MG63 (cell line): ENCODE data around the gene SLC25A24. TPM values are rescaled to one million over a fixed set of nuclear protein-coding genes. Genes with fewer than 3 reads are reported as not detected.
"Not testable (repeated sequence)": the region's sequence is repeated elsewhere in the genome, so short reads cannot be mapped to it uniquely, and the experiment has no call there.

Source experiments
- DNase-seq: peaks from one replicate; pipeline ENCODE4 v3.0.0-alpha.2; 2020
- H3K27me3 ChIP-seq: fragments of 250-450 bp; sonication (Bioruptor Pico); 2 replicates; pipeline ENCODE4 v1.5.1; 2020; ENCODE audit warnings: mild to moderate bottlenecking, moderate library complexity
- H3K36me3 ChIP-seq: fragments of 250-450 bp; sonication (Bioruptor Pico); 2 replicates; pipeline ENCODE4 v1.5.1; 2020; ENCODE audit warnings: mild to moderate bottlenecking, moderate library complexity
- H3K4me3 ChIP-seq: fragments of 250-450 bp; sonication (Bioruptor Pico); 2 replicates; pipeline ENCODE4 v1.5.1; 2020; ENCODE audit warnings: mild to moderate bottlenecking, moderate library complexity
- H3K9me3 ChIP-seq: fragments of 250-450 bp; sonication (Bioruptor Pico); 2 replicates; pipeline ENCODE4 v1.5.1; 2020; ENCODE audit warnings: mild to moderate bottlenecking, moderate library complexity
- total RNA-seq: library from RNA; depleted of rRNA; stranded (reverse); fragments of >200 nt; shearing (Covaris generic); gene quantifications from 2 replicates; pipeline ENCODE4 v1.2.3, GENCODE V29; 2014; ENCODE audit warnings: low replicate concordance

SLC25A24 gene
- total RNA-seq, 1 experiment from 2014 or later = 95.4 TPM

DNA sequence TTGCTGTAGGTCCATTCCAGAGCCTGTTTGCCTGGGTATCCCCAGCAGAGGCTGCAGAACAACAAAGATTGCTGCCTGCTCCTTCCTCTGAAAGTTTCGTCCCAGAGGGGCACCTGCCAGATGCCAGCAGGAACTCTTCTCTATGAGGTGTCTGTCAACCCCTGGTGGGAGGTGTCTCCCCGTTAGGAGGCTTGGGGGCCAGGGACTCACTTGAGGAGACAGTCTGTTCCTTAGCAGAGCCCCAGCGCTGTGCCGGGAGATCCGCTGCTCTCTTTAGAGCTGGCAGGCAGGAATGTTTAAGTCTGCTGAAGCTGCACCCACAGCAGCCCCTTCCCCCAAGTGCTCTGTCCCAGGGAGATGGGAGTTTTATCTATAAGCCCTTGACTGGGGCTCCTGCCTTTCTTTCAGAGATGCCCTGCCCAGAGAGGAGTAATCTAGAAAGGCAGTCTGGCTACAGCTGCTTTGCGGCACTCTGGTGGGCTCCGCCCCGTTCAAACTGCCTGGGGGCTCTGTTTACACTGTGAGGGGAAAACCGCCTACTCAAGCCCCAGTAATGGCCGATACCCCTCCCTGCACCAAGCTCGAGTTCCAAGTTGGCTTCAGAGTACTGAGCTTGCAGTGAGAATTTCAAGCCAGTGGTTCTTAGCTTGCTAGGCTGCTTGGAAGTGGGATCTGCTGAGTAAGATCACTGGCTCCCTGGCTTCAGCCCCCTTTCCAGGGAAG is 8.7 kb upstream of the SLC25A24 start:
- H3K9me3 ChIP-seq = peaks cover 13% of the 10 kb centered on the region
- DNase-seq = no peak
- no peak overlapping the region for H3K4me3 ChIP-seq
- H3K27me3 ChIP-seq = peaks cover 44% of the 10 kb centered on the region
- H3K36me3 ChIP-seq = no peaks in the 10 kb centered on the region

DNA sequence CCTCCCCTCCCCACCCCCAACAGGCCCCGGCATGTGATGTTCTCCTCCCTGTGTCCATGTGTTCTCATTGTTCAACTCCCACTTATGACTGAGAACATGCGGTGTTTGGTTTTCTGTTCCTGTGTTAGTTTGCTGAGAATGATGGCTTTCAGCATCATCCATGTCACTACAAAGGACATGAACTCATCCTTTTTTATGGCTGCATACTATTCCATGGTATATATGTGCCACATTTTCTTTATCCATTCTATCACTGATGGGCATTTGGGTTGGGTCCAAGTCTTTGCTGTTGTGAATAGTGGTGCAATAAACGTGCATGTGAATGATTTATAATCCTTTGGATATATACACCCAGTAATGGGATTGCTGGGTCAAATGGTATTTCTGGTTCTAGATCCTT is 3.4 kb upstream of the SLC25A24 start:
- Histone ChIP-seq H3K36me3 (peaks cover 12% of the 10 kb centered on the region), H3K27me3 (peaks cover 19% of the 10 kb centered on the region), H3K9me3 (peaks cover 16% of the 10 kb centered on the region)
- not testable (repeated sequence) for H3K4me3 ChIP-seq, DNase-seq

DNA sequence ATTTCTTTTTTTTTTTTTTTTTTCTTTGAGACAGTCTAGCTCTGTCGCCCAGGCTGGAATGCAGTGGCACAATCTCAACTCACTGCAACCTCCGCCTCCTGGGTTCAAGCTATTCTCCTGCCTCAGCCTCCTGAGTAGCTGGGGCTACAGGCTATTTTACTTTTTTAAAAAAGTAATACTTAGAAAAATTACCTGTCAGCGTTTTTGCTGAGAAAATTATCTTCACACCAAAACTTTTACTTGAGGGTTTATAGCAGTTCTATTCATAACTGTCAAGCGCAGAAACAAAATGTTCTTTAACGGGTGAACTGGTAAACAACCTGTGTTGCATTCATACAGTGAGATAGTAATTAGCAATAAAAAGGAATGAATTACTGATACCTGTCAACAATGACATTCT is 1.5 kb upstream of the SLC25A24 start:
- no peak for DNase-seq
- peaks cover 31% of the 10 kb centered on the region for H3K36me3 ChIP-seq
- H3K4me3 ChIP-seq = no peak overlapping the region
- H3K27me3 ChIP-seq = peaks cover 7% of the 10 kb centered on the region
- peaks cover 24% of the 10 kb centered on the region for H3K9me3 ChIP-seq

DNA sequence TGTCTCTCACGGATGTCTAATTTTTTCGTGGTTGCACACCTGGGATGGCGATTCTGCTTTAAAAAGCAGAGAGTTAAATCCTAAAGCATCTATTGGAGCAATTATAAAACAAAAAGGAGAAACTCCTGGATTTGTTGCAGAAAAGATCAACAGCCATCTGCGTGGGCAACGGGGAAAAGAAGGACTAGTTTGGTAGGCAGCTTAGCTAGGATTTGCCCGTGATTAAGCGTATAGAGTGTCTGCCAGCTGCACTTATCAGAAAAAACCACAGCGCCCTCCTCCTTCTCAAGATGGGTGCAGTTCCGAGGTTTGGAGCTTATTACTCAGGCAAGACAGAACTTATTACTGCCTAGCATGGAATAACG is 526 bp upstream of the SLC25A24 start:
- DNase-seq = peak; percentile 86
- Histone ChIP-seq H3K4me3 (peak overlapping the region; percentile 99), H3K36me3 (peaks cover 41% of the 10 kb centered on the region), H3K27me3 (peaks cover 2% of the 10 kb centered on the region; the same call in 1 of the 2 replicates), H3K9me3 (peaks cover 33% of the 10 kb centered on the region)

DNA sequence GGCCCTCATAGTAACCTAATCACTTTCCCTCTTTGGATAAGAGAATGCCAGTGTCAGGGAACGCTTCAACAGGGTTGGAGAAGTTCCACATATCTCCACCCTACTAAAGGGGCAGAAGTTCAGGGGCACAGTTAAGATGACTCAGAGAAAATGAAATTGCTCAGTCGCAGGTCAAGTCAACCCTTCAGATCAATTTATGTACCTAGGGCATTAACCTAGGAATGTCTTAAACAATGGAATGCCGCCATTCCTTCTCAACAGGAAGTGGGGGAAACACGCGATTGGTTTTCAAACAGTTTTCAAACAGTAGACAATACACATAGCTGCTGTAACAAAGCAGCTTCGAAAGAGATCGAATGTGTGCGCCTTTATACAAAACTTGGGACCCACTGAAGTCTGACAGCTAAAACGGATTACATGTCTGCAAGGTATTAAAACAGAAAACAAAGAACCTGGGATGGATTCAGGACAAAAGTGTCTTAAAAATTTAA is 897 bp downstream of the SLC25A24 start:
- Histone ChIP-seq H3K4me3 (peak overlapping the region; percentile 99), H3K9me3 (peaks cover 32% of the 10 kb centered on the region), H3K36me3 (peaks cover 56% of the 10 kb centered on the region), H3K27me3 (peaks cover 2% of the 10 kb centered on the region; the same call in 1 of the 2 replicates)
- DNase-seq = peak; percentile 47

DNA sequence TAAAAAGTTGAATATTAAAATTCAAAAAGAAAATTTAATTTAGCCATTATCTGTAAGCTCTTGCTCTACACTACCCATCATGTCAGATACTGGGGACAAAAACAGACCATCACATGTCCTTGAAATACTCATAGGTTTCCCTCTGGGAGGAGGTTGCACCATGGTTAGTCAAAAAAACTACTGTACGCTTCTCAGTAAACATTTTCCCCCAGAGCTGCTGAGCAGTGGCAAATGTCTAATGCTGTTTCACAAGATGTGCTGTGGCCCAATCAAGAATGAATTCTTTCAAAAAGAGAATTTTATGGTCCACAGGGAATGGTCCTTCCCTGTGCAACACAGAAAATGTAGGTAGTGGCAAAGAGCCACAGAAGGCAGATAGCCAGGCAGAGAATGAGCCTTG is 6.1 kb downstream of the SLC25A24 start:
- peaks cover 93% of the 10 kb centered on the region for H3K36me3 ChIP-seq
- H3K9me3 ChIP-seq = peaks cover 33% of the 10 kb centered on the region
- no peak for DNase-seq
- no peaks in the 10 kb centered on the region for H3K27me3 ChIP-seq
- H3K4me3 ChIP-seq = no peak overlapping the region

DNA sequence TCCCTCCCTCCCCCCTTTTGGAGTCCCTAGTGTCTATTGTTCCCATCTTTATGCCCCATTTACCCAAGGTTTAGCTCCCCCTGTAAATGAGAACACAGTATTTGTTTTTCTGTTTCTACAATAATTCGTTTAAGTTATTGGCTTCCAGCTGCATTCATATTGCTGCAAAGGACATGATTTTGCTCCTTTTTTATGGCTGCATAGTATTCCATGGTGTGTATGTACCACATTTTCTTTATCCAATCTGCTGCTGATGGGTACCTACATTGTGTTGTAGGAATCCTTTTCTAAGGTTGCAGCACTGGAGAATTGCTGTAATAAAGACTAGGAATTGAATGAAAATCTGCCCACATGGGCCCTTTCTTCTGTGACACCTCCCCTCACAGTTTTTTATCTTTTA is 6.8 kb downstream of the SLC25A24 start:
- DNase-seq = no peak
- Histone ChIP-seq H3K27me3 (no peaks in the 10 kb centered on the region), H3K9me3 (peaks cover 40% of the 10 kb centered on the region), H3K4me3 (no peak overlapping the region), H3K36me3 (peaks cover 94% of the 10 kb centered on the region)

DNA sequence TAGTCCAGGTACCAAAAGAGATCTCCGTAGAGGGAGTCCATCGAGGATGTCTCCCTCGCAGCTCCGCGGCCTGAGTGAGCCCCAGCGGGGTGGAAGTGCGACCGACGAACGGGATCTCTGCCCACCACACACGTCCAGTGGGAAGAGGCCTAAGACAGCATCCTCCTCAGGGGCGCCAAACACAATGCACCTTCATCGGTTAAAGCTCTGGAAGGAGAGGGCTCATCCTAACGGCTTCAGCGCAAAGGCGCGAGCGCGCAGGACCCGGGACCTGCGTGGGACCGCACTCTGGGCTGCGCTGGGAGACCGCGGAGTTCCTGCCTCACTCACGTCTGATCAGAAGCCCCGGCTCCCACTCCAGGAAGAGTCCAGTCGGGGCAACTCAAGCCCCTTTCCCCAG is 7.6 kb downstream of the SLC25A24 start:
- Histone ChIP-seq H3K36me3 (peaks cover 91% of the 10 kb centered on the region), H3K9me3 (peaks cover 43% of the 10 kb centered on the region), H3K4me3 (no peak overlapping the region), H3K27me3 (no peaks in the 10 kb centered on the region)
- DNase-seq = no peak

DNA sequence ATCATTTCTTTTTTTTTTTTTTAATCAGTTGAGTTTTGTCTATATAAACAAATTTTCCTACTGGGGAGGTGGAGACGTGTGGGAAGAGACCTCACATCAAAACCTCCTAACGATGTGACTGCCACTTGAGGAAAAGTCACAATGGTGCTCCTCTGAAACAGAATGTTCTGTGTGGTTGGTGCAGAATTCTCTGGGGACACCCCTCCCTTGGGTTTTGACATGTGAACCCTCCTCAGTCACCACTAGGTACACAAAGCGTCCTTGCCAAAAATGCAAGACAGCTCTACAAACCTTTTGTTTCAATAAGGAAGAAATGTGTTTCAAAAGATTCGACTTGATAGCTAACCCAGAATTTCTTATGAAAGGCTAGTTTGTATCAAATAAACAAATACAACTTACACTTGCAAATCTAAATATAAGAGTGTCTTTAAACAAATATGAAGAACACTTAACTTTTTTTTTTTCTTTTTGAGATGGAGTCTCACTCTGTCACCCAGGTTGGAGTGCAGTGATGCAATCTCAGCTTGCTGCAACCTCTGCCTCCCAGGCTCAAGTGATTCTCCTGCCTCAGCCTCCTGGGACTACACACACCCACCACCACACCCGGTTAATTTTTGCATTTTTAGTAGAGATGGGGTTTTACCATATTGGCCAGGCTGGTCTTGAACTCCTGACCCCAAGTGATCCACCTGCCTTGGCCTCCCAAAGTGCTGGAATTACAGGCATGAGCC is 9.3 kb downstream of the SLC25A24 start:
- peaks cover 89% of the 10 kb centered on the region for H3K36me3 ChIP-seq

DNA sequence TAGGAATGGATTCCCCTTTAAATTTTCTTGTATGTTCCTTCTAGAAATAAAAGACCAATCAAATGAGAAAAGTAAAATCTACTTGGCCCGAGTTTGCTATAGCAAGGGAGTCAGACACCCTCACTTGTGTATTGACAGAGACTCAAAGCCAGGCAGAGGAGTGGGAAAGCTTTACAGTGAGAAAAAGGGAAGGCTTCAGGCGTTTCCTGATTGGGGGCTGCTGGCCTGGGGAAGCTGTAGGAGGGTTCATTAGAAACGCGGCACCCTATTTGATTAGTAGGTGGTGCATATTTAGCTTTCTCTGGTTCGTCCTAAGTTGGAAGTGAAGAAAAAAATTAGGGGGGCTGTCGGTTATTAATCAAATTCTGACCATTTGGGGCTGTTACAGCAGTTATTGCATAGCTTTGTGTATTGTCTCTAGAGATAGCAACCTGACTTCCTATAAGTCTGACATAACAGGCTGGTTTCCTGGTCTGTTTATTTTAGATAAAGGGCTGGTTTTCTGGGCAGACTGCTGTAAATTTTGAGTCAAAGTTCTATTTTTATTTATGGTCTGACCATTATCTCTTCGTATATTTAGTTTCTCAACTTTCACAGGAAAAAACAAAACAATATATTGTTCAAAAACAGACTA is 10.0 kb downstream of the SLC25A24 start:
- no peak overlapping the region for H3K4me3 ChIP-seq
- peaks cover 89% of the 10 kb centered on the region for H3K36me3 ChIP-seq
- peaks cover 21% of the 10 kb centered on the region for H3K9me3 ChIP-seq
- H3K27me3 ChIP-seq = no peaks in the 10 kb centered on the region
- no peak for DNase-seq

More for the DNA sequence above, 9.3 kb downstream of the SLC25A24 start:
- Histone ChIP-seq H3K27me3 (no peaks in the 10 kb centered on the region), H3K4me3 (no peak overlapping the region), H3K9me3 (peaks cover 27% of the 10 kb centered on the region)
- DNase-seq = no peak

DNA sequence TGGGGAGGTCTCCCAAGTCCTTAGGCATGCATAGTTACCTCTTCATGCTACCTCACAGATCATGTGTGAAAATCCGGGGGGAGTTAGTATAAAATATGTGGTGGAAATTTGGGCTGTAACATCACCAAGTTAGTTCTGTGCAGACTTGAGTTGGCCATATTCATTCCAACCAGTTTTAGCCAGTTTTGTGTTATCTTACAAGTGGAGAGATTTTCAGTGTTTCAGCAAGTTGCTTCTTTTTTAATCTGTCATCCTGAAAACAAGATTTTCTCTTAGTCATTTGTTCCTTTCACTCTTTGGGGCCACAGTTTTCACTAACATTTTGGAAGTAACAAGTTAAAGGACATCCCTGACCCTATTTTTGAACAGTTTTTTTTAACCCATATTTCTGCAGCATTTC is 11.3 kb downstream of the SLC25A24 start:
- H3K27me3 ChIP-seq = no peaks in the 10 kb centered on the region
- H3K36me3 ChIP-seq = peaks cover 89% of the 10 kb centered on the region
- H3K4me3 ChIP-seq = no peak overlapping the region
- DNase-seq = no peak
- peaks cover 18% of the 10 kb centered on the region for H3K9me3 ChIP-seq

DNA sequence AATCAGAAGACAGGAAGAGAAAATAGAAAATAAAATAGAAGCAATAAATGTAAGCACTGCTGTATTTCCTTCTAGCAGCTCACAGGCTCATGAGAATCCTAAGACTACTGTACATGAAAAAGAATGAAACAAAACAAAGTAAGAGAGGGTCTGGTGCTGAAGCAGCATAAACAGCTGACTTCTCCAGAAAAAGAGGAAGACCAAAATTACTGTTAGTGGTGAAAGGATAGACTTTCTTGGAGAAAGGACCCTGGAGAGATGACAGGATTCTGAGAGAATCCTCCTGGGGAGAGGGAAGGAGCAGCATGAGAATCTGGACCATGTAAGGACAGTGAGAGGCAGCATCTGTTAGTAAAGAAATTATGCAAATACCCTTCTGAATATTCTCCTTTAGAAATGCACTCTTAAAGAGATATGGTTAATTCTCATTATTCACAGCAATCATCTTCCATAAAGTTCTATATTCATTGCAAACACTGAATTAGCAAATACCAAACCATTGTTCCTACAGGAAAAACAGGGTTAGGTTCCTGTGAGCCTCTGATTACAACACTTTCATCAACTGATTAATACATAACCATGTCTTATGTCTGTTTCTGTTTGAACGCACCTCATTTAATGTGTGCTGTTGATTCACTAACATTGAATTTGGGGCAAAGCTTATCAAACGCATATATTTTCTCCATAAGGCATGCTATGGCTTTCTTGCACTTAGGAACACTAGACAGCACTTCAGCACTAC is 17.0 kb downstream of the SLC25A24 start:
- Histone ChIP-seq H3K9me3 (peaks cover 2% of the 10 kb centered on the region), H3K27me3 (no peaks in the 10 kb centered on the region), H3K36me3 (peaks cover 90% of the 10 kb centered on the region)

DNA sequence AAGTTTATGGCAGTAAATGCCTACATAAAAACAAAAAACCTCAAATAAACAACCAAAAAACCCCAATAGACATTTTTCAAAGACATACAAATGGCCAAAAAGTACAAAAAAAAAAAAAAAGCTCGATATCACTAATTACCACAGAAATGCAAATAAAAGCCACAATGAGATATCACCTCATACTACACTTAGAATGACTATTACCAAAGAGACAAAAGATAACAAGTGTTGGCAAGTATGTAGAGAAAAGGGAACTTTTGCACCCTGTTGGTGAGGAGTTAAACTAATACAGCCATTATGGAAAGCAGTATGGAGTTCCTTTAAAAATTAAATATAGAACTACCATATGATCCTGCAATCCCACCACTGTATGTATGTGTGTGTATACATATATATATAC is 21.1 kb downstream of the SLC25A24 start:
- Histone ChIP-seq H3K4me3 (no peak overlapping the region), H3K27me3 (no peaks in the 10 kb centered on the region), H3K36me3 (peaks cover 95% of the 10 kb centered on the region), H3K9me3 (peaks cover 29% of the 10 kb centered on the region)
- DNase-seq = no peak

More for the DNA sequence above, 17.0 kb downstream of the SLC25A24 start:
- H3K4me3 ChIP-seq = no peak overlapping the region
- DNase-seq = no peak

DNA sequence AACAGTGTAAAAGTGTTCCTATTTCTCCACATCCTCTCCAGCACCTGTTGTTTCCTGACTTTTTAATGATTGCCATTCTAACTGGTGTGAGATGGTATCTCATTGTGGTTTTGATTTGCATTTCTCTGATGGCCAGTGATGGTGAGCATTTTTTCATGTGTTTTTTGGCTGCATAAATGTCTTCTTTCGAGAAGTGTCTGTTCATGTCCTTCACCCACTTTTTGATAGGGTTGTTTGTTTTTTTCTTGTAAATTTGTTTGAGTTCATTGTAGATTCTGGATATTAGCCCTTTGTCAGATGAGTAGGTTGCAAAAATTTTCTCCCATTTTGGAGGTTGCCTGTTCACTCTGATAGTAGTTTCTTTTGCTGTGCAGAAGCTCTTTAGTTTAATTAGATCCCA is 37.7 kb downstream of the SLC25A24 start:
- not testable (repeated sequence) for H3K4me3 ChIP-seq, H3K27me3 ChIP-seq, H3K9me3 ChIP-seq, DNase-seq
- H3K36me3 ChIP-seq = peaks cover 38% of the 10 kb centered on the region

DNA sequence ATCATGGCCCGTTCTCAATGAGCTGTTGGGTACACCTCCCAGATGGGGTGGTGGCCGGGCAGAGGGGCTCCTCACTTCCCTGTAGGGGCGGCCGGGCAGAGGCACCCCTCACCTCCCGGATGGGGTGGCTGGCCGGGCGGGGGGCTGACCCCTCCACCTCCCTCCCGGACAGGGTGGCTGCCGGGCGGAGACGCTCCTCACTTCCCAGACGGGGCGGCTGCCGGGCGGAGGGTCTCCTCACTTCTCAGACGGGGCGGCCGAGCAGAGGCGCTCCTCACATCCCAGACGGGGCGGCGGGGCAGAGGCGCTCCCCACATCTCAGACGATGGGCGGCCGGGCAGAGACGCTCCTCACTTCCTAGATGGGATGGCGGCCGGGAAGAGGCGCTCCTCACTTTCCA is 40.2 kb downstream of the SLC25A24 start:
- H3K4me3 ChIP-seq, H3K27me3 ChIP-seq, H3K9me3 ChIP-seq, DNase-seq: not testable (repeated sequence)
- peaks cover 57% of the 10 kb centered on the region for H3K36me3 ChIP-seq

DNA sequence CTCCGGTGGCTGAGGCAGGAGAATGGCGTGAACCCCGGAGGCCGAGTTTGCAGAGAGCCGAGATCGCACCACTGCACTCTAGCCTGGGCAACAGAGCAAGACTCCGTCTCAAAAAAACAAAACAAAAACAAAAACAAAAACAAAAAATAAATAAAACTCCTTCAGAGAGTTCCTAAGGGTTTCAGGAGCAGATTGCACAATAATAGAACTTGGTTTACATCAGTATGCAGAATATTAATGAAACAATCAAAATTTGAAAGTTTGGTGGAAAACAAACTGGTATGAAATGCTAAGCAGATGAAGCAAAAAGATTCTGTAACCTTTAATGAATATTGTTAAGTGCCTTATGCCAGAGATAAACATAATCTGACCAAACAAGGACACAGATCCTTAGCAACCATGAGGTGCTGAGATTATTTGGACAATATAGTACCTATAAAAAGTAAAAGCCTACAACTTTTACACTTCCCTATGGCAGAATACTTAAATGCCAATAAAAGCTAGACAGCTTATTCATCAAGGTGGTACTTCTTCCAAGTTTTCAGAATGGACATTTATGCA is 41.2 kb downstream of the SLC25A24 start:
- H3K9me3 ChIP-seq = peaks cover 6% of the 10 kb centered on the region
- H3K36me3 ChIP-seq = peaks cover 67% of the 10 kb centered on the region
- H3K27me3 ChIP-seq = no peaks in the 10 kb centered on the region
- no peak overlapping the region for H3K4me3 ChIP-seq
- DNase-seq = no peak
